H9 (cell line): ENCODE measurements around the gene DAZAP2. TPM values are rescaled to one million over a fixed set of nuclear protein-coding genes. Genes with fewer than 3 reads are reported as not detected.

Experiments
- DNase-seq: peaks from one replicate; pipeline ENCODE4 v3.0.0-alpha.2; 2017
- H2AFZ ChIP-seq: one replicate; pipeline ENCODE4 v1.6.1; 2013; ENCODE audit warnings: mild to moderate bottlenecking, low read length, control low read depth, moderate library complexity
- H2AK5ac ChIP-seq: 2 replicates; pipeline ENCODE4 v1.6.1; 2013; ENCODE audit warnings: low read length, control low read depth, mixed read lengths; ENCODE audit not compliant: insufficient read length
- H2BK120ac ChIP-seq: one replicate; pipeline ENCODE4 v1.6.1; 2013; ENCODE audit warnings: low read depth, mild to moderate bottlenecking, low read length, control low read depth, inconsistent platforms; ENCODE audit not compliant: poor library complexity, severe bottlenecking
- H2BK12ac ChIP-seq: 2 replicates; pipeline ENCODE4 v1.6.1; 2013; ENCODE audit warnings: low read length, control low read depth, mixed read lengths, low read depth; ENCODE audit not compliant: insufficient read length
- H2BK15ac ChIP-seq: 2 replicates; pipeline ENCODE4 v1.6.1; 2013; ENCODE audit warnings: low read depth, low read length, control low read depth
- H2BK20ac ChIP-seq: one replicate; pipeline ENCODE4 v1.6.1; 2013; ENCODE audit warnings: low read depth, mild to moderate bottlenecking, low read length, control low read depth, inconsistent platforms; ENCODE audit not compliant: poor library complexity, severe bottlenecking
- H2BK5ac ChIP-seq: 2 replicates; pipeline ENCODE4 v1.6.1; 2013; ENCODE audit warnings: low read length, control low read depth, mixed read lengths; ENCODE audit not compliant: insufficient read length
- H3K14ac ChIP-seq: 2 replicates; pipeline ENCODE4 v1.6.1; 2013; ENCODE audit warnings: low read length, control low read depth; ENCODE audit not compliant: insufficient read depth
- H3K18ac ChIP-seq: 2 replicates; pipeline ENCODE4 v1.6.1; 2013; ENCODE audit warnings: low read depth, mild to moderate bottlenecking, mixed read lengths, low read length, control low read depth; ENCODE audit not compliant: insufficient read length
- H3K23ac ChIP-seq: 2 replicates; pipeline ENCODE4 v1.6.1; 2013; ENCODE audit warnings: low read length, control low read depth, mixed read lengths, low read depth; ENCODE audit not compliant: insufficient read length
- H3K23me2 ChIP-seq: 2 replicates; pipeline ENCODE4 v1.6.1; 2013; ENCODE audit warnings: low read depth, mild to moderate bottlenecking, mixed read lengths, low read length, control low read depth; ENCODE audit not compliant: insufficient read length, poor library complexity, severe bottlenecking
- H3K27ac ChIP-seq: 2 replicates; pipeline ENCODE4 v1.5.1; 2013; ENCODE audit warnings: low read length, control low read depth, mixed read lengths, low read depth; ENCODE audit not compliant: insufficient read length
- H3K27me3 ChIP-seq: 2 replicates; pipeline ENCODE4 v1.6.1; 2013; ENCODE audit warnings: low read length, control low read depth, inconsistent platforms; ENCODE audit not compliant: insufficient read depth
- H3K4ac ChIP-seq: 2 replicates; pipeline ENCODE4 v1.6.1; 2013; ENCODE audit warnings: low read depth, mild to moderate bottlenecking, control low read depth, inconsistent platforms, low read length, moderate library complexity
- H3K4me1 ChIP-seq: 2 replicates; pipeline ENCODE4 v1.6.1; 2013; ENCODE audit warnings: low read length, control low read depth, inconsistent platforms; ENCODE audit not compliant: insufficient read depth
- H3K4me2 ChIP-seq: 2 replicates; pipeline ENCODE4 v1.6.1; 2013; ENCODE audit warnings: low read length, control low read depth, mixed read lengths; ENCODE audit not compliant: insufficient read length, insufficient read depth
- H3K56ac ChIP-seq: 2 replicates; pipeline ENCODE4 v1.6.1; 2013; ENCODE audit warnings: low read depth, mild to moderate bottlenecking, mixed read lengths, low read length, control low read depth; ENCODE audit not compliant: insufficient read length
- H3K79me1 ChIP-seq: 2 replicates; pipeline ENCODE4 v1.6.1; 2013; ENCODE audit warnings: low read depth, mild to moderate bottlenecking, moderate library complexity, low read length, control low read depth, inconsistent platforms; ENCODE audit not compliant: insufficient read depth, poor library complexity, severe bottlenecking
- H3K79me2 ChIP-seq: 2 replicates; pipeline ENCODE4 v1.6.1; 2013; ENCODE audit warnings: low read length, control low read depth, inconsistent platforms; ENCODE audit not compliant: insufficient read depth
- H3K9ac ChIP-seq: 2 replicates; pipeline ENCODE4 v1.6.1; 2013; ENCODE audit warnings: low read length, control low read depth, mixed read lengths; ENCODE audit not compliant: insufficient read length; ENCODE audit errors: extremely low read depth
- H3K9me3 ChIP-seq: one replicate; pipeline ENCODE4 v1.6.1; 2013; ENCODE audit warnings: low read depth, low read length, inconsistent platforms; ENCODE audit not compliant: control insufficient read depth
- H3T11ph ChIP-seq: one replicate; pipeline ENCODE4 v1.6.1; 2013; ENCODE audit warnings: mild to moderate bottlenecking, low read length, control low read depth, inconsistent platforms
- H4K20me1 ChIP-seq: one replicate; pipeline ENCODE4 v1.6.1; 2013; ENCODE audit not compliant: control insufficient read depth, insufficient read length, insufficient read depth
- H4K5ac ChIP-seq: 2 replicates; pipeline ENCODE4 v1.6.1; 2013; ENCODE audit warnings: low read depth, mild to moderate bottlenecking, mixed read lengths, low read length, control low read depth; ENCODE audit not compliant: insufficient read length
- H4K8ac ChIP-seq: replicated peaks from 2 replicates; pipeline ENCODE4 v1.6.1; 2013; ENCODE audit warnings: low read length, control low read depth, mixed read lengths, low read depth; ENCODE audit not compliant: insufficient read length
- H4K91ac ChIP-seq: 2 replicates; pipeline ENCODE4 v1.6.1; 2013; ENCODE audit warnings: low read depth, mild to moderate bottlenecking, moderate library complexity, mixed read lengths, low read length, control low read depth; ENCODE audit not compliant: insufficient read length
- H3K27ac Mint-ChIP-seq, 3 experiments: 2 replicates in 2 of 3; 3 replicates in 1 of 3; pipeline ENCODE4 v1.8.0; 2020 to 2021; ENCODE audit warnings: mixed read lengths in 3 of 3, mild to moderate bottlenecking in 1 of 3, moderate library complexity in 1 of 3
- H3K27me3 Mint-ChIP-seq: 2 replicates; pipeline ENCODE4 v1.8.0; 2021; ENCODE audit warnings: low read depth, mild to moderate bottlenecking, moderate library complexity, mixed read lengths
- H3K36me3 Mint-ChIP-seq, 3 experiments: 2 replicates in 2 of 3; 3 replicates in 1 of 3; pipeline ENCODE4 v1.8.0; 2020 to 2021; ENCODE audit warnings: low read depth in 3 of 3, mixed read lengths in 3 of 3; ENCODE audit not compliant: insufficient read depth in 1 of 3
- H3K4me1 Mint-ChIP-seq, 2 experiments: 2 replicates each; pipeline ENCODE4 v1.8.0; 2020; ENCODE audit warnings: mixed read lengths in 2 of 2
- H3K4me3 Mint-ChIP-seq, 2 experiments: 2 replicates in 1 of 2; 3 replicates in 1 of 2; pipeline ENCODE4 v1.8.0; 2020 to 2021; ENCODE audit warnings: mild to moderate bottlenecking in 2 of 2, mixed read lengths in 2 of 2, moderate library complexity in 1 of 2
- H3K9me3 Mint-ChIP-seq, 2 experiments: 2 replicates in 1 of 2; 3 replicates in 1 of 2; pipeline ENCODE4 v1.8.0; 2020; ENCODE audit warnings: mild to moderate bottlenecking in 2 of 2, mixed read lengths in 2 of 2, moderate library complexity in 1 of 2
- WGBS: extraction: QIAGEN DNeasy Blood & Tissue Kit; methylation state at CpG from one replicate; pipeline ENCODE4 v1.1.7; 2013; ENCODE audit warnings: missing lambda C conversion rate, low lambda C conversion rate, mixed read lengths; ENCODE audit not compliant: insufficient read length; ENCODE audit errors: extremely low coverage; 5-methylcytosine and 5-hydroxymethylcytosine counted together
- total RNA-seq: library from RNA; stranded (reverse); gene quantifications from 2 replicates; pipeline ENCODE4 v1.2.1, GENCODE V29; 2021
- TF ChIP-seq, protein P1 (sequence below): fragments of 200-600 bp; sonication (generic); conservative IDR thresholded peaks from 3 replicates; pipeline ENCODE4 v1.8.0; 2021; ENCODE audit warnings: antibody characterized with exemption, mild to moderate bottlenecking

DAZAP2 gene
- total RNA-seq, 1 experiment from 2014 or later, result 23.6 TPM

DNA sequence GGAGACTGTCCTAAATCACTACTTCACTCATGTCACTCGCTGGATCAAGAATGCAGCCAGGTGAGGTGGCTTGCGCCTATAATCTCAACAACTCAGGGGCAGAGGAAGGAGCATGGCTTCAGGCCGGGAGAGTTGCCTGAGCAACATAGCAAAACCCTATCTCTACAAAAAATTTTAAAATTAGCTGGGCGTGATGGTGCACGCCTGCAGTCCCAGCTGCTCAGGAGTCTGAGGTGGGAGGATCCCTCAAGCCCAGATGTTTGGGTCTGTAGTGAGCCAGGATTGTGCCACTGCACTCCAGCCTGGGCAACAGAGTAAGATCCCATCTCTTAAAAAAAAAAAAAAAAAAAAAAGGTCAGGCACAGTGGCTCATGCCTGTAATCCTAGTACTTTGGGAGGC is 25.7 kb downstream of the DAZAP2 start:
- no peaks in the 10 kb centered on the region for H3K9me3 Mint-ChIP-seq
- Histone ChIP-seq H2AFZ (no peak overlapping the region), H3K4ac (no peak overlapping the region), H3K9ac (no peak overlapping the region), H3K56ac (no peak overlapping the region), H3K79me1 (no peaks in the 10 kb centered on the region), H2AK5ac (no peak overlapping the region), H2BK12ac (no peak overlapping the region), H3K79me2 (no peaks in the 10 kb centered on the region), H3K23ac (no peak overlapping the region), H2BK120ac (no peak overlapping the region), H3T11ph (no peak overlapping the region), H2BK15ac (no peak overlapping the region; the same call in 1 of the 2 replicates), H4K8ac (no peak overlapping the region), H3K9me3 (no peaks in the 10 kb centered on the region), H3K27me3 (no peaks in the 10 kb centered on the region), H4K5ac (no peak overlapping the region), H3K18ac (no peak overlapping the region), H4K91ac (no peak overlapping the region), H3K27ac (no peak overlapping the region), H4K20me1 (no peaks in the 10 kb centered on the region), H2BK5ac (no peak overlapping the region), H3K14ac (no peak overlapping the region), H3K4me2 (no peak overlapping the region), H3K4me1 (peaks cover 2% of the 10 kb centered on the region; the same call in 1 of the 2 replicates), H2BK20ac (no peak overlapping the region), H3K23me2 (no peaks in the 10 kb centered on the region)
- peaks cover 20 to 26% of the 10 kb centered on the region in 2 experiments for H3K4me1 Mint-ChIP-seq
- peaks cover 6% of the 10 kb centered on the region for H3K27me3 Mint-ChIP-seq
- DNase-seq, result no peak
- H3K27ac Mint-ChIP-seq, result no peak overlapping the region; a peak in 1 of 7 replicates
- TF ChIP-seq, protein P1, sequence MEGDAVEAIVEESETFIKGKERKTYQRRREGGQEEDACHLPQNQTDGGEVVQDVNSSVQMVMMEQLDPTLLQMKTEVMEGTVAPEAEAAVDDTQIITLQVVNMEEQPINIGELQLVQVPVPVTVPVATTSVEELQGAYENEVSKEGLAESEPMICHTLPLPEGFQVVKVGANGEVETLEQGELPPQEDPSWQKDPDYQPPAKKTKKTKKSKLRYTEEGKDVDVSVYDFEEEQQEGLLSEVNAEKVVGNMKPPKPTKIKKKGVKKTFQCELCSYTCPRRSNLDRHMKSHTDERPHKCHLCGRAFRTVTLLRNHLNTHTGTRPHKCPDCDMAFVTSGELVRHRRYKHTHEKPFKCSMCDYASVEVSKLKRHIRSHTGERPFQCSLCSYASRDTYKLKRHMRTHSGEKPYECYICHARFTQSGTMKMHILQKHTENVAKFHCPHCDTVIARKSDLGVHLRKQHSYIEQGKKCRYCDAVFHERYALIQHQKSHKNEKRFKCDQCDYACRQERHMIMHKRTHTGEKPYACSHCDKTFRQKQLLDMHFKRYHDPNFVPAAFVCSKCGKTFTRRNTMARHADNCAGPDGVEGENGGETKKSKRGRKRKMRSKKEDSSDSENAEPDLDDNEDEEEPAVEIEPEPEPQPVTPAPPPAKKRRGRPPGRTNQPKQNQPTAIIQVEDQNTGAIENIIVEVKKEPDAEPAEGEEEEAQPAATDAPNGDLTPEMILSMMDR, result no peak
- WGBS, result no CpG with 5 or more reads among the region's 5 CpGs
- H3K4me3 Mint-ChIP-seq, result no peak overlapping the region
- H3K36me3 Mint-ChIP-seq, result no peaks in the 10 kb centered on the region; a peak in 3 of 7 replicates
